NCI-H1417 (cell line): ENCODE data around the gene ZNF358.

ENCODE experiments used
- DNase-seq, 3 experiments: peaks; one replicate each; lab custom pipeline; 2025; lab: John Stamatoyannopoulos, UW

Gene ZNF358

DNA sequence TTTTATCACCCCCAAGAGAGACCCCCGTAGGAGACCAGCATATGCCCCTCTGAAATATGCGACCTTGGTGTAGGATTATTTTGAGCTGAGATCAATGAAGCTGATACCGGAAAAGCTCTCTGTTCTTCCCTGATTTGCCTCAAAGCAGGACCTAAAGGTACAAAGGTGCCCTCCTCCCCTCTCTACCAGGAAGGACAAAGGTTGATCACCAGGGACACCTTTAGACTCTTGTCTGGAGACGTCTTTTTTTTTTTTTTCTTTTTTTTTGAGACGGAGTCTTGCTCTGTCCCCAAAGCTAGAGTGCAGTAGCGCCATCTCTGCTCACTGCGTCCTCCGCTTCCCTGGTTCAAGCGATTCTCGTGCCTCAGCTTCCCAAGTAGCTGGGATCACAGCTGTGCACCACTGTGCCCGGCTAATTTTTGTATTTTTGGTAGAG, 26.3 kb upstream of the ZNF358 start:
- DNase-seq, result no peak

DNA sequence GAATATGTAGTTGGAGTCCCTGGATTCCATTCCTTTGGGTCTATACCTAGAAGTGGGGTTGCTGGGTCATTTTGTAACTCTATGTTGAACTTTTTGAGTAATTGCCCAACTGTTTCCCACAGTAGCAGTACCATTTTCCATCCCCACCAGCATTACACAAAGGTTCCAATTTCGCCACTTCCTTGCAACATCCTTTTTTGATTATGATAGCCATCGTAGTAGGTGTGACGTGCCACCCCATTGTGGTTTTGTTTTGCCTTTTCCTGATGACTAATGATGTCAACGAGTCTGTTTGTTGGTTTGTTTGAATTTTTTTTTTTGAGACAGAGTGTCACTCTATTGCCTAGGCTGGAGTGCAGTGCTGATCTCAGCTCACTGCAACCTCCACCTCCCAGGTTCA, 23.8 kb upstream of the ZNF358 start:
- DNase-seq, result no peak

DNA sequence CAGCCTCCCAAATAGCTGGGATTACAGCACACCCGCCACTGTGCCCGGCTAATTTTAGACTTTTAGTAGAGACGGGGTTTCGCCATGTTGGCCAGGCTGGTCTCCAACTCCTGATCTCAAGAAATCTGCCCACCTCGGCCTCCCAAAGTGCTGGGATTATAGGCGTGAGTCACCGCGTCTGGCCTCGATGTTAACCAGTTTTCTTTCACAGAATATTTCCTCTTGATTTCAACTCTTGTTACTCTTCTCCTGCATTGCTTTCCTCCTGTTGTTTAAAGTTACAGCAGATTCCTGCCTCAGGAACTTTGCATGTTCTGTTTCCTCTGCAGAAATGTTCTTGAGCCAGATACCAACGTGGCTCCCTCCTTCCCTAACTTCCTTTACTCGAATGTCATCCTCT, 23.3 kb upstream of the ZNF358 start:
- no peak for DNase-seq

DNA sequence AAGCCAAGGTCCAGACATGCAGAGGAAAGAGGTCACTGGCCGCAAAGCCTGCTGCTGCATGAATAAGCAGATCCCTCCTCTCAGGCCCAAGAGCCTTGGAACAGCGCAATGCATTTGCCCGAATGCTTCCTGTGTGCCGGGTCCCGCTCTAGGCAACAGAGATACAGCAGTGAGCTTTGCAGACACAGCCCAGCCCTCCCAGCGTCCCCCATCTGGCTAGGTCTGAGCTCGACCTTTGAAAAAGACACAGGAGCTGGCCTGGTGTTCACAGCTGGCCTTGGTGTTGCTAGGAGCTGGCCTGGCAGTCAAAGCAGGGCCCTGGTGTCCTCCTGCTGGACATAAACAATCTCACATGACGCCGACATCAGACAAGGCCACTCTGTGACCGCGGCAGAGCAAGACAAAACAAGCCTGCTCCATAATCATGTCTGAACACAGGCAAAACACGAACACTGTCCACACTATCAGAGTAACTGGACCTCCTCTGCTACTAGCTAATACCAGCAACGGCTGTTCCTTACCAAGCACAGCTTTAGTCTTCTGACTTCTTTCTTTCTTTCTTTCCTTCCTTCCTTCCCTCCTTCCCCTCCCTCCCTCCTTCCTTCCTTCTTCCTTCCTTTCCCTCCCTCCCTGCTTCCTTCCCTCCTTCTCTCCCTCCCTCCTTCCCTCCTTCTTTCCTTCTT, 21.3 kb upstream of the ZNF358 start:
- peak in 2 of 3 experiments; percentile 32 to 68 for DNase-seq

DNA sequence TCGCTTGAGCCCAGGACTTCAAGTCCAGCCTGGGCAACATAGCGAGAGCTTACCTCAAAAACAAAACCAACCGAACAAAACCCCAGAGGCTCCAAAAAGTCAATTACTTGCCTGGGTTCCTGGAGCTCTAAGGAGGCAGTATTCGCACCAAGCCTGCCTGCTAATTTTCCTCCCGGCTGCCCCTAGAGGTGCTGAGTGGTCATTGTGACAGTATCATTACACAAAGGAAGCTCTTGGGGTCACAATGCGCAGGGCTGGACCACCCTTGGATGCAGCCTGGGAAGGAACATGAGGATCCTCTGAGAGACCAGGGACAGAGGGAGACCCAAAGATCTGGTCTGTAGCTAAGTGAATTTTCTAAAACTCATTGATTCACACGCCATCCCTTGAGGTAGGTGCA, 18.6 kb upstream of the ZNF358 start:
- DNase-seq, result no peak

DNA sequence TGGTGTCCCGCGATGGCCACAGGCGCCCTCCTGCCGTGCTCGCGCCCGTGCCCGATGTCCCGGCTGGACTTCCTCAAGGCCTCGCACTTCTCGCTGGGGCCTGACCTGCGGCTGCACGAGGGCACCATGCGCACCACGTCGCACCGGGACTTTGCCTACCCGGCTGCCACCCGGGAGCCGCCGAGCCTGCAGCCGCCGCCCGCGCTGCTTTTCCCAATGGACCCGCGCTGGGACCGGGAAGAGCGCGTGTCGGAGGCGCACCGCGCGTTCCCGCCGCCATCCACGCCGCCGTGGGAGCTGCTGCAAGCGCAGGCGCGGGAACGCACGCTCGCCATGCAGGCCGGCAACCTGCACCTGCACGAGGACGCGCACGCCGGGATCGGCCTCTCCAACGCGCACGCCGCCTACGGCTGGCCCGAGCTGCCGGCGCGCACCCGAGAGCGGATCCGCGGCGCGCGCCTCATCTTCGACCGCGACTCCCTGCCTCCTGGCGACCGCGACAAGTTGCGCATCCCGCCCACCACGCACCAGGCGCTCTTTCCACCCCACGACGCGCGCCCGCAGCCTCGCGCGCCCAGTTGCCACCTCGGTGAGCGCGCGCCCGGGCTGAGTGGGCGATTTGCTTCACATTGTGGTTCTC, 15.0 kb upstream of the ZNF358 start:
- peak; percentile 71 to 96 (median 96) for DNase-seq

DNA sequence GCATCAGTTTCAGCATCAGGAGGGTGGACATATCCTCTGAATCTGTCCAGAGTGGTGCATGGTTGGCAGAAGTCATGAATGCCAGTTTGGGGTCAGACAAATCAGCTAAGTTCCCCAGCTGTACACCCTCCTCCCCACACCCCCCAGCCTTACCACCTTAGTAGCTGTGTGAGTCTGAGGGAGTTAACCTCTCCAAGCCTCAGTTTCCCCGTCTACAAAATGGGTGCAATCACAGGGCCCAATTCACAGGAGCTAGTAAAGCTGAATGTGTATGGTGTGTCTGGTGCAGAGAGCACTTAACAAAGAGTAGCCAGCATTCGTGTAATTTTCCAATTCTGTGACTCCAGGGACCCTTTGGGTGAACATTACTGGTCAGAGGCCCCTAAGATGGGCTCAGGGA, 13.4 kb upstream of the ZNF358 start:
- no peak for DNase-seq

DNA sequence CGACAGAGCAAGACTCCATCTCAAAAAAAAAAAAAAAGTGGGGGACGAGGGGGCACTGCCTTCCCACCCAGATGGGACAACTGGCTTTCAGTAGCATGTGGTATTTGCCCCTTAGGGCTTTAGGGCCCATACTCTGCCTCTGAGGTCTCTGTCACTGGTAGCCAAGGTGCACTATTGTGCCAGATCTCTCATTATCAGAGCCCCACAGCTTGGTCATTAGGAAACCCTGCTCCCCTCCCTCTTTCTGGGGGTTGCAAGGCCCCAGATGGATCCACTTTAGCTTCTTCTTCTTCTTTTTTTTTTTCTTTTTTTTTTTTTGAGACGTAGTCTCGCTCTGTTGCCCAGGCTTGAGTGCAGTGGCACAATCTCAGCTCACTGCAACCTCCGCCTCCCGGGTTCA, 11.2 kb upstream of the ZNF358 start:
- DNase-seq, result no peak

DNA sequence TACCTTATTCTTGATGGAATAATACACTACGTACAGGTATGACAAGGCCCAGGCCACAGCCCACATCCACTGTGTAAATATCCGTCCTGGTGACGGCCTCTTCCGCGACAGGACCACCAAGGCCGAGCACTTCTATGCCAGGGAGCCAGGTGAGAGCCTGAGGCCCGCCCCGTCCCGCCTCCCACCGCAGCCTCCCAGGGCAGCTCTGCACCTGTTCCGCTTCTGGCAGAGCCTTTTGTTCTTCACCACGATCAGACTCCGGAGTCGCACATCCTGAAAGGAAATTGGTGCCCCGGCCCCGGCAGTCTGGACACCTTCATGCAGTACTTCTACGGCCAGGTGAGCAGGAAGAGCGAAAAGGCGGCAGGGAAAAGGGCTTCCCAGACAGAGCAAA, 10.6 kb upstream of the ZNF358 start:
- DNase-seq, result peak in 2 of 3 experiments; percentile 62 to 70

DNA sequence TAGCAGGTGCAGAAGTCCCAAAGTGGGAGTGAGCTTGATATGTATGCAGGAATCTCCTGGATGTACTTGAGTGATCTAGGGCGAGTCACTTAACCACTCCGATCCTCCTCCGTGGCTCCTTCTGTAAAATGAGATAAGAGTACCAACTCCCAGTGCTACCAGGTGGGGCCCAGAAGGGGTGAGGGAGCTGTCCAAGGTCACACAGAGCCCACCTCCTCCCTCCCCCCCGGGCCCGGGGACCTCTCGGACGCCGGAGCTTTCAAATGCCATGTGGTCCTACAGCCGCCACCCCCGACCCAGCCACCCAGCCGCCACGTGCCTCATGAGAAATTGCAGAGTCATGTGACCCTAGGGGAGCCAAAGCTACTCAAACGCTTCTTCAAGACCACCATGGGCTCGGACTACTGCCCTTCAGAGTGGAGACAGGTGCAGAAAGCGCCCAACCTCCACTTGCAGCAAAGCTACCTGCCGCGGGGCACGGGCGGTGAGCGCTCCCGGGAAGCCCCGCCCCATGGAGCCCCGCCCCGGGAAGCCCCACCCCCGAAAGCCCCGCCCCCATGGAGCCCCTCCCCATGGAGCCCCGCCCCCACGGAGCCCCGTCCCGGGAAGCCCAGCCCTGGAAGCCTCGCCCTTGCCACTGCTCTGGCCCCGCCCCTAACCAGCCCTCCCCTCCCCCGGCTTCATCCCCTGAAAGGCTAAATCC, 10.1 kb upstream of the ZNF358 start:
- peak; percentile 62 to 77 (median 71) for DNase-seq

DNA sequence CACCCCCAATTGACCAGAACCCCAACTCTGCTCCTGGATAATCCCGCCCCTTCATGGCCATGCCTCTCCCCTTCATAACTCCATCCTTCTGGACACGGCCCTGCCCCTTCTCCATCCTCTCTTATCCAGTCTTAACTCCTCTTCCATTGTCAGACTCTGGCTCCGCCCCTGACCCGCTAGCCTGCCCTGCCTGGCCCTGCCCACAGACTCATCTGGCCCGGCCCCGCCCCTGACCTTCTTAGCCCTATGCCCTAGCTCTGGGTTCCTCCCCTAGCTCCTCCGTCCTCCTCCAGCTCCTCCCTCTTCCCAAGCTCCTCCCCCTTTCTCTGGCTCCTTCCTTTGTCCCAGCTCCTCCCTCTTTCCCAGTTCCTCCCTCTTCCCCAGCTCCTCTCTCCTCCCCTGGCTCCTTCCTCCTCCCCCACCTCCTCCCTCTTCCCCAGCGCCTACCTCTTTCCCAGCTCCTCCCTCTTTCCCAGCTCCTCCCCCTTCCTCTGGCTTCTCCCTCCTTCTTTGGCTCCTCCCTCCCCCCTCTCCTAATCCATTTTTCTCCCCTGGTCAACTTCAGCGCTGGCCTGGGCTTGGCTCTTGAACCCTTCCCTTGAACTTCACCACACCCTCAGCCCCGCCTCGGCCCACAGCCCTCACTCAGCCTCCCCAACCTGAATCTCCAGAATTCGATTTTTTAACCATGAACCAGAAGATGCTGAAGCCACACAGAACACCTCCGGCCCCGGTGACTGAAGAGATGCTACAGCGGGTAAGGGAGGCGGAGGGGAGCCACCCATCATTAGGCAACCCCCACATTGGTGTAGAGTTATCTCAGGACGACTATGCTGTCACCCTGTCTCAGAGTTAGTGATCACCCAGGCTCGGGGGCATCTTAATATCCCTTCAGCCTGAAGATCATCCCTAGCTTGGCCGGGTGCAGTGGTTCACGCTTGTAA, 9.2 kb upstream of the ZNF358 start:
- peak; percentile 60 to 77 (median 71) for DNase-seq

DNA sequence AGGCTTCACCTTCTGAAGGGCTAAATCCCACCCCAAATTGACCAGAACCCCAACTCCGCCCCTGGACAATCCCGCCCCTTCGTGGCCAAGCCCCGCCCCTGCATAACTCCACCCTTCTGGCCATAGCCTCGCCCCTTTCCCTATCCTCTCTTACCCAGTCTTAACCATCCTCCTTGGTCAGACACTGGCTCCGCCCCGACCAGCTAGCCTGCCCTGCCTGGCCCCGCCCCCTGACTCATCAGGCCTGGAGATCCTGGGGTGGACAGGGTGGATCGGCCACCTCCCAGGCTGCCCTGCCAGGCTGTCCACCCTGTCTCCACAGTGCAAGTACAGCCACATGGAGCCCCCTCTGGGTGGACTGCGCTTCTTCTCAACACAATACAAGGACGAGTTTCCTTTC, 8.0 kb upstream of the ZNF358 start:
- peak in 1 of 3 experiments; percentile 14 for DNase-seq

DNA sequence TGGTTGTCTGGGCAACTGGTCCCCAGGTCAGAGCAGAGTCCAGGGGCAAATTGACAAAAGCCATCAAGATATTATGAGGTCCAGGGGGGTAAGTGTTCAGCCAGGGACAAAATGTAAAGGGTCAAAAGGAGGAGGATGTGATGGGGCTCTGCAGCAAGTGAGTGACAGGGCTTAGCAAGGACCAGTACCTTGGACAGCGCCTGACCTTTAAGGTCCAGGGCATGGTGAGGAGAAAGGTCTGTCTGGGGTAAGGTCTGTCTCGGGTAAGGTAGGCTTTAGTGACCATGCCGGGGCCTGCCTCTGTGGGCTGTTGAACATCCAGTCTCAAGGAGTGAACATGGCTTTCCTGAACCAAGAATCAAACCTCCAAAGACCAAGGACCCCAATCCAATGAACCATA, 6.3 kb upstream of the ZNF358 start:
- no peak for DNase-seq

DNA sequence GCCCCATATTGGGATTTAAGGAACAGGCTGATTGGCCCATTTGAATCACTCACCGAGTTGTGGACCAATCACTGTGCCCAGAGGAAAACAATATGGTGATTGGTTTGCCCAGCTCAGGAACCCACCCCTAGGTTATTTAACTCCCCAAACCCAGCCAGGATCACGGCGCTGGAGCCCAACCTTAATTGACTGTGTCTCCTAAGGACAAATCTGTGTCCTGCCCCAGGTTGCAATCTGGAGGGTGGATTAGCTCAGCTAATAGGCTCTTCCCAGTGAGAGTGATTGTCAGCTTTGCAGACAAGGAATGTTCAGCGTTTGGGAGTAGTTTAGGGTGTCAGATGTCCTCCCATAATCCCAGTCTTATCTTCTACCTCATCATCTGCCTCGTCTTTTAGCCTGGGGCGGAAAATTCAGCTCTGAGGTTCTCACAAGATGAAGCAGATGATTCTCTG, 3.5 kb upstream of the ZNF358 start:
- no peak for DNase-seq

DNA sequence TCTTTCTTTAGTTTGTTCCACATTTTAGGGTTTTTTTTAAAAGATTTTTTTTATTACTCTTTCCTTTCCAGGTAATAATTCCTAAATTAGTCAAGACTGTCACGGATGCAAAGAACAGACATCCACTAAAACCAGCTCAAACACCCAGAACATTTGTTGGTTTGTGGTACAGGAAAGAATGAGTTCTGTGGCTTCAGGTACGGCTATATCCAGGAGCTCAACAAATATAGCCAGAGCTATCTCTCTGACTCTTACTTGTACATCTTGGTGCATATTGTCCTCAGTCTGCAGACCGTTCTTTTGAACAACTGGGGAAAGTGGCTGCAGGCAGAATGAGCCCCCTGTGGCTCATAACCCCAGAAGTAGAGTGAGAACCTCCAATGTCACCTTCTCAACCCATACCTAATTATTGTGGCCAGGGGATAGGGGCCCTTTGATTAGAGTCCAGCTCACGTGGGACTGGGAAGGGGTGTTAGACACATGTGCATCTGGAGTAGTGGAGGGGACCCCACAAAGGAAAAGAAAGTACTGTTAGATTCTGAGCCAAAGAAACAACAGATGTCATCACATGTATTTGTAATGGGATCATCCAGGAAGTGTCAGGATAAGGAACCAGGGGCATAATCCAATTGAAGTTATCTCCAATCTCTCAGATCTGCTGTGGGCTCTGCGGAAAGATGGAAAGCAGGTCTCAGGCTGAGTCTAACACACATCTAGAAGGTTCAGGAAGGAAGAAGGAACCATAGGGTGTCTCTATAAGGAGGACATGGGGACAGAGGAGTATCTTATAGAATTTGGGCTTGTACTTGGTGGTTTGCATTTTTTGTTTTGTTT, 1.9 kb upstream of the ZNF358 start:
- DNase-seq, result no peak

DNA sequence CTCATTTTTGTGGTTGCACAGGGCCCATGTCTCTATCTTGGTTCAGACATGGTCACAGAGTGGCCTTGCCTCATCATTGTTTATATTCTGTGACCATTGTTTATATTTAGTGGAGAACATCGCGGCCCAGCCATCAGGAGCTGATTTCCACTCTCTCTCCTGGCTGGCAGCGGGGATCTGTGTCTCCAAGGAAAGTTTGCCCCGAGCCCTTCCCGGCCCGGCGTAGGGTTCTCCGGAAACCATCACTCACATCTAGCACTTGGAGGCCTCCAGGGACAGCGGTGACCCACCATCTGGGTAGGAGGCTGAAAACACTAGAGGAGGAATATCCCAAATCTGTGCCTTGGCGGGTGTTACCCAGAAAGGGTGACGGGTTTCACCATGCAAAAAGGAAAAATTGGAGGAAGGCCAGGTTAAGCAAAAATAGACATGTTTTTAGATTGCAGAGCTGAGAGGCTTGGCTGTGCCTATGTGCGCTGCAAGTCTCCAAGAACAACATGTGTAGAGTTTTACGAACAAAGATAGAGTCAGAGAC, 726 bp upstream of the ZNF358 start:
- DNase-seq, result no peak

DNA sequence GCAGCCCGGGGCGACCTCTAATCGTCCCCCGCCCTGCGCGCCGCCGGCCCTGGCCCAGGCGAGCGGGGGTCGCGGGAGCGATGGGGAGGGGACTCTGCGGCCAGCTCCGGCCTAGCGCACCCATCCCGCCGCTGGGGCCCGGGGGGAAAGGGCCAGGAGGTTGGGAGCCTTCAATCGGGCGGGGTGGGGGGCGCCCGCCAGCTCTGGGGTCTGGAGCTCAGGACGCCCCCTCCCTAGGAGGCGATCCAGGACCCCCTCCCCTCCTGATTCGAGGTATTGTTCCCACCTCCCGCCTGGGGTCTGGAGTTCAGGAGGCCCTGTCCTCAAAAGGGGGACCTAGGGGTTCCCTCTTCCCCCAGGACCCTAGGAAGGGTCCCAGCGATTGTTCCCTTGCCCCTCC, 430 bp downstream of the ZNF358 start:
- peak in 2 of 3 experiments; percentile 26 for DNase-seq

DNA sequence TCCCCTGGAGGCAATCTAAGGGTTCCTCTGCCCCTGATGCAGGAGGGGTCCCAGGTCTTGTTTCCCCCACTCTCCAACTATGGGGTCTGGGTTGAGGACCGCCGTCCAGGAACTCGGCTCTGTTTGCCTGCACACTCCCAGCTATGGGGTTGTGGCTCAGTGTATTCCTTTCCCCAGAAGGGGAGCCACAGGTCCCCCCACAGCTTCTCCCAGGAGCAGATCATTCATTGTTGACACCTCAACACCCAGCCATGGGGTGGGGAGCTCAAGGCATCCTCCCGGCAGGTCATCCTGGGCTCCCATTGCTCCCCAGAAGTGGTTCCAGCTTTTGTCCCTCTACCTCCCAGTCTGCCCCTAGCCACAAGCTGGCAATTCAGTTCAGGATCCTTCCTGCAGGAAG, 975 bp downstream of the ZNF358 start:
- DNase-seq, result no peak

DNA sequence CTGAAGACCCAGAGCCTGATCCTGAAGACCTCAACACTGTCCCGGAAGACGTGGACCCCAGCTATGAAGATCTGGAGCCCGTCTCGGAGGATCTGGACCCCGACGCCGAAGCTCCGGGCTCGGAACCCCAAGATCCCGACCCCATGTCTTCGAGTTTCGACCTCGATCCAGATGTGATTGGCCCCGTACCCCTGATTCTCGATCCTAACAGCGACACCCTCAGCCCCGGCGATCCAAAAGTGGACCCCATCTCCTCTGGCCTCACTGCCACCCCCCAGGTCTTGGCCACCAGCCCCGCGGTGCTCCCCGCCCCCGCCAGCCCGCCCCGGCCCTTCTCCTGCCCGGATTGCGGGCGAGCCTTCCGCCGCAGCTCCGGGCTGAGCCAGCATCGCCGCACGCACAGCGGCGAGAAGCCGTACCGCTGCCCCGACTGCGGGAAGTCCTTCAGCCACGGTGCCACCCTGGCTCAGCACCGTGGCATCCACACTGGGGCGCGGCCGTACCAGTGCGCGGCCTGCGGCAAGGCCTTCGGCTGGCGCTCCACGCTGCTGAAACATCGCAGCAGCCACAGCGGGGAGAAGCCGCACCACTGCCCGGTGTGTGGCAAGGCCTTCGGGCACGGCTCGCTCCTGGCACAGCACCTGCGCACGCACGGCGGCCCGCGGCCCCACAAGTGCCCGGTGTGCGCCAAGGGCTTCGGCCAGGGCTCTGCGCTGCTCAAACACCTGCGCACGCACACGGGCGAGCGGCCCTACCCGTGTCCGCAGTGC, 3.6 kb downstream of the ZNF358 start:
- DNase-seq, result no peak
